IMR-90 (cell line): ENCODE measurements around the gene CCDC38. TPM values are rescaled to one million over a fixed set of nuclear protein-coding genes. Genes with fewer than 3 reads are reported as not detected.

Experiments used
- ATAC-seq: fragments of 200-7000 bp; cut with Tn5 transposase; 2 replicates; pipeline ENCODE4 v1.9.1; 2020; ENCODE audit warnings: low read depth, mild to moderate bottlenecking, moderate library complexity
- BruUV-seq: library from RNA; stranded (reverse); fragments of 400-500 nt; replicated peaks from 2 replicates; lab custom pipeline; 2021; lab: Mats Ljungman, UMichigan
- CTCF ChIA-PET: fragments of 300-600 bp; formaldehyde crosslinking; extraction: SDS; loops from one replicate; lab custom pipeline; 2021; ENCODE audit warnings: antibody characterized with exemption; lab: Yijun Ruan, JAX
- POLR2A ChIA-PET: fragments of 300-600 bp; sonication (Branson Sonifier 250); formaldehyde crosslinking; loops from one replicate; lab custom pipeline; 2022; ENCODE audit warnings: antibody characterized with exemption; ENCODE audit not compliant: unreplicated experiment; lab: Charles Lee
- DNase-seq: peaks from one replicate; pipeline ENCODE4 v3.0.0; 2013
- H2AFZ ChIP-seq: replicated peaks from 2 replicates; pipeline ENCODE3; 2013; ENCODE audit warnings: low read length, mild to moderate bottlenecking; ENCODE audit not compliant: poor library complexity
- H2AK5ac ChIP-seq: 2 replicates; pipeline ENCODE4 v1.6.1; 2013; ENCODE audit warnings: low read depth, low read length, inconsistent platforms
- H2AK9ac ChIP-seq: replicated peaks from 2 replicates; pipeline ENCODE3; 2013; ENCODE audit warnings: mild to moderate bottlenecking, low read depth, low read length, moderate library complexity; ENCODE audit not compliant: poor library complexity
- H2BK120ac ChIP-seq: 2 replicates; pipeline ENCODE4 v1.6.1; 2013; ENCODE audit warnings: low read depth, low read length, inconsistent platforms
- H2BK15ac ChIP-seq: 3 replicates; pipeline ENCODE4 v1.6.1; 2013; ENCODE audit warnings: low read depth, low read length, inconsistent platforms
- H2BK20ac ChIP-seq: 2 replicates; pipeline ENCODE4 v1.6.1; 2013; ENCODE audit warnings: low read depth, mild to moderate bottlenecking, inconsistent platforms, low read length, moderate library complexity
- H2BK5ac ChIP-seq: 2 replicates; pipeline ENCODE4 v1.6.1; 2013; ENCODE audit warnings: mild to moderate bottlenecking, low read depth, low read length, inconsistent platforms; ENCODE audit not compliant: poor library complexity, severe bottlenecking
- H3K14ac ChIP-seq: replicated peaks from 2 replicates; pipeline ENCODE4 v1.6.1; 2013; ENCODE audit warnings: low read depth, low read length, inconsistent platforms
- H3K18ac ChIP-seq: 2 replicates; pipeline ENCODE4 v1.6.1; 2013; ENCODE audit warnings: low read depth, low read length, control low read depth
- H3K23ac ChIP-seq: 2 replicates; pipeline ENCODE4 v1.6.1; 2013; ENCODE audit warnings: low read depth, low read length, inconsistent platforms
- H3K27ac ChIP-seq: 2 replicates; pipeline ENCODE4 v1.5.1; 2013; ENCODE audit warnings: mild to moderate bottlenecking, control low read depth, low read length; ENCODE audit not compliant: insufficient read depth
- H3K27me3 ChIP-seq: 2 replicates; pipeline ENCODE4 v1.6.1; 2013; ENCODE audit warnings: low read length; ENCODE audit not compliant: control insufficient read depth, insufficient read depth
- H3K36me3 ChIP-seq: 2 replicates; pipeline ENCODE4 v1.6.1; 2013; ENCODE audit warnings: low read length, mixed read lengths; ENCODE audit not compliant: control insufficient read depth, insufficient read depth
- H3K4ac ChIP-seq: 2 replicates; pipeline ENCODE4 v1.6.1; 2013; ENCODE audit warnings: low read depth, low read length, inconsistent platforms
- H3K4me1 ChIP-seq: 2 replicates; pipeline ENCODE4 v1.6.1; 2013; ENCODE audit warnings: low read length, mixed read lengths; ENCODE audit not compliant: control insufficient read depth, insufficient read depth
- H3K4me2 ChIP-seq: 2 replicates; pipeline ENCODE4 v1.6.1; 2013; ENCODE audit warnings: low read depth, mild to moderate bottlenecking, control low read depth, low read length, moderate library complexity
- H3K4me3 ChIP-seq: 2 replicates; pipeline ENCODE4 v1.5.1; 2013; ENCODE audit warnings: low read depth, mild to moderate bottlenecking, control low read depth, low read length, moderate library complexity; ENCODE audit not compliant: insufficient read depth
- H3K56ac ChIP-seq: 2 replicates; pipeline ENCODE4 v1.6.1; 2013; ENCODE audit warnings: low read length, inconsistent platforms; ENCODE audit not compliant: insufficient read depth; ENCODE audit errors: extremely low read depth
- H3K79me1 ChIP-seq, 2 experiments: 2 replicates each; pipeline ENCODE4 v1.6.1; 2013; ENCODE audit warnings: low read length in 2 of 2, inconsistent platforms in 1 of 2, low read depth in 1 of 2
- H3K9ac ChIP-seq: 2 replicates; pipeline ENCODE4 v1.6.1; 2013; ENCODE audit warnings: low read depth, low read length, control low read depth
- H3K9me1 ChIP-seq: 2 replicates; pipeline ENCODE4 v1.6.1; 2013; ENCODE audit warnings: low read length, inconsistent platforms; ENCODE audit not compliant: insufficient read depth
- H3K9me3 ChIP-seq: 2 replicates; pipeline ENCODE4 v1.6.1; 2013; ENCODE audit warnings: low read length; ENCODE audit not compliant: control insufficient read depth, insufficient read depth
- H4K20me1 ChIP-seq: 2 replicates; pipeline ENCODE4 v1.6.1; 2013; ENCODE audit warnings: low read length, inconsistent platforms; ENCODE audit not compliant: insufficient read depth
- H4K5ac ChIP-seq: 2 replicates; pipeline ENCODE4 v1.6.1; 2013; ENCODE audit warnings: mild to moderate bottlenecking, low read depth, low read length, control low read depth
- H4K8ac ChIP-seq, 2 experiments: 2 replicates each; pipeline ENCODE4 v1.6.1; 2013; ENCODE audit warnings: low read depth in 2 of 2, low read length in 2 of 2, control low read depth in 1 of 2, inconsistent platforms in 1 of 2
- H4K91ac ChIP-seq: 2 replicates; pipeline ENCODE4 v1.6.1; 2013; ENCODE audit warnings: low read depth, low read length, inconsistent platforms; ENCODE audit not compliant: insufficient read depth
- RFX5 ChIP-seq: IDR thresholded peaks from 2 replicates; pipeline ENCODE4 v1.8.0; 2012; ENCODE audit warnings: low read depth, mild to moderate bottlenecking, low read length, moderate library complexity
- WGBS, 2 experiments: methylation state at CpG; one replicate each; pipeline versions ENCODE4 v1.1.5 to v1.1.7; 2013; ENCODE audit warnings: missing lambda C conversion rate in 2 of 2; ENCODE audit not compliant: insufficient read length in 1 of 2; ENCODE audit errors: extremely low coverage in 2 of 2; 5-methylcytosine and 5-hydroxymethylcytosine counted together
- dilution Hi-C: fragments of 300-500 bp; cut with HindIII; formaldehyde crosslinking; loops from one replicate; pipeline ENCODE4 v1.14.3; 2018; ENCODE audit warnings: low sequenced_read_pairs; ENCODE audit not compliant: unreplicated experiment
- in situ Hi-C: fragments of 300-500 bp; cut with MboI; formaldehyde crosslinking; loops from 3 replicates; pipeline ENCODE4 v1.14.3; 2019; ENCODE audit warnings: low sequenced_read_pairs, inconsistent platforms, mixed read lengths
- intact Hi-C: fragments of 100-400 bp; cut with micrococcal nuclease; formaldehyde crosslinking; loops from 2 replicates; pipeline ENCODE4 v1.10.0; 2022
- polyA plus RNA-seq, 3 experiments: library from polyadenylated mRNA; depleted of rRNA; stranded (reverse); fragments of >200 nt; gene quantifications; 2 replicates each; pipeline ENCODE4 v1.2.3, GENCODE V29; 2012; ENCODE audit warnings: low replicate concordance in 1 of 3
- total RNA-seq: library from RNA; depleted of rRNA; stranded (reverse); fragments of >200 nt; gene quantifications from 2 replicates; pipeline ENCODE4 v1.2.3, GENCODE V29; 2012
- TF ChIP-seq, protein P1 (sequence below): conservative IDR thresholded peaks from 2 replicates; pipeline ENCODE4 v1.5.1; 2012; ENCODE audit warnings: mild to moderate bottlenecking, low read depth, low read length, improper control_type of control experiment

The CCDC38 gene
- total and polyA plus RNA-seq, 2 of the 4 experiments (the other 2 are of a cell fraction): not detected

- H2AK9ac ChIP-seq: no peak overlapping the region
- dilution Hi-C loops (no loop called here), intact Hi-C loops (no loop called here), in situ Hi-C loops (no loop called here)
- peaks cover 5% of the 10 kb centered on the region for H3K27me3 ChIP-seq
- H3K4me1 ChIP-seq: no peaks in the 10 kb centered on the region
- no peak overlapping the region for H3K4me3 ChIP-seq
- H3K79me1 ChIP-seq: no peaks in the 10 kb centered on the region
- no peak overlapping the region for H3K9ac ChIP-seq
- H4K91ac ChIP-seq: no peak overlapping the region
- H2AK5ac ChIP-seq: no peak overlapping the region
- no peak overlapping the region for H3K56ac ChIP-seq
- ChIA-PET POLR2A (no interaction called here), CTCF (no interaction called here)
- H2AFZ ChIP-seq: no peak overlapping the region
- no peak overlapping the region for H4K5ac ChIP-seq
- no peaks in the 10 kb centered on the region for H3K36me3 ChIP-seq
- no peak overlapping the region for H3K18ac ChIP-seq
- no peak overlapping the region for H3K14ac ChIP-seq
- H3K4ac ChIP-seq: no peak overlapping the region
- no peak overlapping the region for H4K8ac ChIP-seq
- no peak for ATAC-seq
- no TSS peak for BruUV-seq
- no peak overlapping the region for H3K23ac ChIP-seq
- H3K9me1 ChIP-seq: no peaks in the 10 kb centered on the region
- no peak overlapping the region for H3K27ac ChIP-seq
- H2BK20ac ChIP-seq: no peak overlapping the region
- WGBS, 2 experiments: no CpG with 5 or more reads among the region's 5 CpGs
- no peak overlapping the region for H2BK5ac ChIP-seq
- no peak overlapping the region for H3K4me2 ChIP-seq
- H2BK120ac ChIP-seq: no peak overlapping the region
- TF ChIP-seq RFX5: no peak
- TF ChIP-seq, protein P1, sequence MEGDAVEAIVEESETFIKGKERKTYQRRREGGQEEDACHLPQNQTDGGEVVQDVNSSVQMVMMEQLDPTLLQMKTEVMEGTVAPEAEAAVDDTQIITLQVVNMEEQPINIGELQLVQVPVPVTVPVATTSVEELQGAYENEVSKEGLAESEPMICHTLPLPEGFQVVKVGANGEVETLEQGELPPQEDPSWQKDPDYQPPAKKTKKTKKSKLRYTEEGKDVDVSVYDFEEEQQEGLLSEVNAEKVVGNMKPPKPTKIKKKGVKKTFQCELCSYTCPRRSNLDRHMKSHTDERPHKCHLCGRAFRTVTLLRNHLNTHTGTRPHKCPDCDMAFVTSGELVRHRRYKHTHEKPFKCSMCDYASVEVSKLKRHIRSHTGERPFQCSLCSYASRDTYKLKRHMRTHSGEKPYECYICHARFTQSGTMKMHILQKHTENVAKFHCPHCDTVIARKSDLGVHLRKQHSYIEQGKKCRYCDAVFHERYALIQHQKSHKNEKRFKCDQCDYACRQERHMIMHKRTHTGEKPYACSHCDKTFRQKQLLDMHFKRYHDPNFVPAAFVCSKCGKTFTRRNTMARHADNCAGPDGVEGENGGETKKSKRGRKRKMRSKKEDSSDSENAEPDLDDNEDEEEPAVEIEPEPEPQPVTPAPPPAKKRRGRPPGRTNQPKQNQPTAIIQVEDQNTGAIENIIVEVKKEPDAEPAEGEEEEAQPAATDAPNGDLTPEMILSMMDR: no peak
- no peak overlapping the region for H2BK15ac ChIP-seq
- no peaks in the 10 kb centered on the region for H3K9me3 ChIP-seq
- no peaks in the 10 kb centered on the region for H4K20me1 ChIP-seq
- no peak for DNase-seq
These were observed 38.0 kb upstream of the CCDC38 start for GRCh38 chr12:95980437-95980836.
